Measurements from ENCODE around the gene PSMA1.

Gene PSMA1

DNA sequence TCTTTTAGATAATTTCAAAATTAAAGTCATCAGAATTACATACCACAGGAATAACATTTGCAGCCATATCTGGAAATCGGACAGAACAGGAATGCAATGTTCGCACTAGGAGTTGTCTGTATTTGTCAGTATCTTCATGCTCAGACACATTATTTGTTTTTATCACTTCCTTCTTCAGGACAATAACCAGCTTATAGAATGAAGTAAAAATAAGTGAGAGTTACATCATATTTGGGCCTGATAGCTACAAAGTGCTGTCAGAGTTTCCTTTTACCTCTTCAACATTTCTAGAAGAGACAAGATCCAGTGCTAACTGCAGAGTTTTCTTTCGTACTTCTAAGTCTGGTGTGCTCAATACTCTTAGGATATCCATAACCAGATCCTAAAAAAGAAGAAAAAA lies 39.5 kb downstream of the PSMA1 start:
- no peak for DNase-seq (ENCODE audit: extremely low read depth, low read depth)
- TF ChIP-seq, protein P1, sequence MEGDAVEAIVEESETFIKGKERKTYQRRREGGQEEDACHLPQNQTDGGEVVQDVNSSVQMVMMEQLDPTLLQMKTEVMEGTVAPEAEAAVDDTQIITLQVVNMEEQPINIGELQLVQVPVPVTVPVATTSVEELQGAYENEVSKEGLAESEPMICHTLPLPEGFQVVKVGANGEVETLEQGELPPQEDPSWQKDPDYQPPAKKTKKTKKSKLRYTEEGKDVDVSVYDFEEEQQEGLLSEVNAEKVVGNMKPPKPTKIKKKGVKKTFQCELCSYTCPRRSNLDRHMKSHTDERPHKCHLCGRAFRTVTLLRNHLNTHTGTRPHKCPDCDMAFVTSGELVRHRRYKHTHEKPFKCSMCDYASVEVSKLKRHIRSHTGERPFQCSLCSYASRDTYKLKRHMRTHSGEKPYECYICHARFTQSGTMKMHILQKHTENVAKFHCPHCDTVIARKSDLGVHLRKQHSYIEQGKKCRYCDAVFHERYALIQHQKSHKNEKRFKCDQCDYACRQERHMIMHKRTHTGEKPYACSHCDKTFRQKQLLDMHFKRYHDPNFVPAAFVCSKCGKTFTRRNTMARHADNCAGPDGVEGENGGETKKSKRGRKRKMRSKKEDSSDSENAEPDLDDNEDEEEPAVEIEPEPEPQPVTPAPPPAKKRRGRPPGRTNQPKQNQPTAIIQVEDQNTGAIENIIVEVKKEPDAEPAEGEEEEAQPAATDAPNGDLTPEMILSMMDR (IDR thresholded peaks at IDR 0.05; ENCODE audit: low read depth, low read length), result no peak

DNA sequence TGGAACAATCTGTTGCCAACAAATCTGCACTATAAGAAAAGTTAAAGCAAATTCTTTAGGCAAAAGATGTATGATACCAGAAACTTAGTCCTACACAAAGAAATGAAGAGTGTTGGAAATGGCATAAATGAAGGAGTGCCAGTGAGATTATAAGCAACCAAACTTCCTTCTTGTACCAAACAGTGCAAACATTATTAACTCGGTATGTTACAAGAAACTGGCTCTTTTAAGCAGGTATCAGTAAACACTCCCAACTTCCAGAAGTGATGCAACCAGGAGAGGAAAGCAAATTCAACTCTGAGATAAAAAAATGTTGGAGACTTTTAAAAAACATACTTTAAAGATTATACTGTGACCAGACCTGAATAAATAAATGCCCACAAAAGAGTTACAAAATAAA lies 49.1 kb downstream of the PSMA1 start:
- DNase-seq (ENCODE audit: extremely low read depth, low read depth), result no peak
- TF ChIP-seq, protein P1 (IDR thresholded peaks at IDR 0.05; ENCODE audit: low read depth, low read length), result no peak

DNA sequence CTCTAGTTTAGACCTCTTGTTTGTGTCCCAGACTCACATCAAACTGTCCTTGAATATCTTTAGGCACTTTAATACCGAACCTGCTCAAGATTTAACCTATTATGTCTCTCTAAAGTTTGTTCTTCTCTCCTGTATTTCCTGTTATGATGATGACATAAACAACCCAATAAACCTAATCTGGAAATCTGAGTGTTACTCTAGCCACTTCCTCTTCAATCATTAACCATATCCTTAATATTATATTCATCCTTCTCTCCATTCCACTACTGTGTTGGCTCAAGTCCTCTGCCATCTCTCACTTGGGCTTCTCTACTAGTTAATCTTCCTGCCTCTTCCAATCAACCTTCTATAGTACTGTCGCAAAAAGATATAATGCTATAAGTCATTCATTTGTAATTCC lies 56.6 kb downstream of the PSMA1 start:
- no peak for DNase-seq (ENCODE audit: extremely low read depth, low read depth)
- TF ChIP-seq, protein P1 (IDR thresholded peaks at IDR 0.05; ENCODE audit: low read depth, low read length), result no peak

DNA sequence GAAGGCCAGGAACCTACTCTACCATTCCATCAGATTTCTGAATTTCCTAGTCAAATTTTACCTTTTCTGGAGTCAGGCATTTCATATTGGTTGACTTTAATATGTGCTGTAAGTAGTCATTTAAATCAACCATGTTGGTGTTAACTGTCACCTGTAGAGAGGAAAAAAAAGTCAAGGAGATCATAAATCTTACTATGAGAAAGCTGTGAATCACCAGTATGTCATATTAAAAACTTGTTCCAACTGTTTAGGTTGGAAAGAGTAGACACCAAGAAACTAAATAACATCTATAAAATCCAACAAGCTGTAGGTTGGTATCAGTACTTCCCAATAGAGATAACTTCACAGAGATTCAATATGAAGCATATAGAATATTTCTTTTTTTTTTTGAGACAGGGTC lies 60.0 kb downstream of the PSMA1 start:
- TF ChIP-seq, protein P1 (IDR thresholded peaks at IDR 0.05; ENCODE audit: low read depth, low read length), result no peak
- no peak for DNase-seq (ENCODE audit: extremely low read depth, low read depth)

DNA sequence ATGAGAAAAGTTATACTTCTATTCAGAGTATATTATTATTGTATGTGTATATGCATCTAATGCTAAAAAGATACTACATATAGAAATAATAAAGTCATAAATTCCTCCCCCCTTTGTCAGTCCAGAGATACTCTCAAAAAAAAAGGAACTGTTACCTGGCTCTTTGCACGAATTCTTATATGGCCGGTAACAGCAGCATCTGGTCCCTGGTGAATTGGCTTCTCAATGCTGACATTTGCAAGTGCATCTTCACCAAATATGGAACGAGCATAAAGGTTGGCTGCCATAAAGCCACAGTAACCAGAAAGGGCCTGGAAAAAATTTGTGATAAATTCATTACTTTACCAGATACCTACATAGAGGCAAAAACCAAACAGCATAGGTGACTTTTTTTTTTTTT lies 61.8 kb downstream of the PSMA1 start:
- TF ChIP-seq, protein P1 (IDR thresholded peaks at IDR 0.05; ENCODE audit: low read depth, low read length), result no peak
- DNase-seq (ENCODE audit: extremely low read depth, low read depth), result no peak

DNA sequence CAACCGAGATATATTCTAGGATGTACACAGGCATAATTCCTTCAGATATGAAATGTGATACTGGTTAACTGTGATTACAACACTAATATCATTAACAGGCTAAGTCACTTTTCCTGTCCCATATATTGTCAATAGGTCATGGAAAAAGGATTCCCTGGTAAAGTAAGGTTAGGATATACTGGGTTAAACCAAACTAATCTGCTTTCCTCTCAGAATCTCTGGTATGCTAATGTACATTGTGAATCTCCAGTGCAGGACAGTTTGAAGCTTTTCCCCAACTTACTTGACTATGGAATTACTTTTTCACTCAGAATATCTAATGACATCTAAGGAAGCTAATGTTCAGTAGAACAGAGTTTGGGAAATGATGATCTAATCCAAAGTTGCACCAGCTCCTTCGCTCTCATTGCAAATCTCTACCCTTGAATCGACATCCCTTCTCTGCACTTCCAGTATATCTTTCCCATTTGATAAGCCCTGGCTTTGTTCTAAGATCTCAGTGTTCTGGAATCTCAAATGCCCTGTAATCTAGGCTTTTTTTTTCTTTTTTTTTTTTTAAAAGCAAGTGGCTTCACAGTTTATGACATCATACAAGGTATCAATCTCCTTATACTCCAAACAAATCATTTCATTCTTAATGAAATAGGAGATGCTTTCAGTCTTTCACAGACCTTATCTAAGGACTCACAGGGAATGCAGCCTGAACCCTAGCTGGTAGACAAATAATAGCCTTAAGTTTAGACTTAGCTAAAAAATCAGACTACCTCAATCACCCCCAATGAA lies 64.3 kb downstream of the PSMA1 start:
- no peak for DNase-seq (ENCODE audit: extremely low read depth, low read depth)
- TF ChIP-seq, protein P1 (IDR thresholded peaks at IDR 0.05; ENCODE audit: low read depth, low read length), result no peak
